Measurements from ENCODE around the gene UBQLN4. TPM values are rescaled to one million over a fixed set of nuclear protein-coding genes. Genes with fewer than 3 reads are reported as not detected.

UBQLN4 gene
- polyA plus RNA-seq, 1 of the 3 experiments (the other 2 are of a cell fraction), result 37.0 TPM

GRCh38 chr1:156078728-156079127 lies 25.1 kb upstream of the UBQLN4 start:
- Histone ChIP-seq H3K4me3 (ENCODE audit: low read depth in 2 of 2, low read length in 1 of 2) (peak overlapping the region in 1 of 2 experiments; percentile 79; a peak in 2 of 4 replicates), H3K36me3 (replicated peaks in 1 of 2; ENCODE audit: control insufficient read depth in 1 of 2, insufficient read depth in 2 of 2, low read length in 1 of 2) (peaks cover 6 to 45% of the 10 kb centered on the region in 2 experiments), H3K9ac (no peak overlapping the region), H3K9me3 (no peaks in the 10 kb centered on the region), H3K27me3 (ENCODE audit: insufficient read depth) (no peaks in the 10 kb centered on the region), H2AFZ (ENCODE audit: low read depth) (no peak overlapping the region), H4K20me1 (ENCODE audit: insufficient read depth) (peaks cover 58% of the 10 kb centered on the region), H3K79me2 (ENCODE audit: insufficient read depth) (peaks cover 90% of the 10 kb centered on the region), H3K4me1 (ENCODE audit: control insufficient read depth in 1 of 2, insufficient read depth in 2 of 2, low read depth in 1 of 2, low read length in 1 of 2) (peaks cover 3 to 34% of the 10 kb centered on the region in 2 experiments; a peak in 2 of 4 replicates), H3K4me2 (peak overlapping the region; percentile 86), H3K9me2 (no peaks in the 10 kb centered on the region), H3K27ac (ENCODE audit: low read depth in 2 of 2, low read length in 1 of 2) (no peak overlapping the region), H3F3A (replicated peaks; ENCODE audit: insufficient read depth) (peaks cover 2% of the 10 kb centered on the region)
- WGBS (ENCODE audit: low lambda C conversion rate), result 95% methylated on average over 5 of the region's 5 CpGs
- ChIA-PET POLR2A (interaction anchor here (2.4 kb wide), 1 partner anchor 8 kb away, joined by 7 read pairs; no protein-coding TSS in a partner anchor), CTCF (interaction anchor here (0.7 to 3.1 kb wide), 6 partner anchors 12 to 181 kb away, joined by 3 to 15 read pairs (median 3); no protein-coding TSS in a partner anchor)
- TF ChIP-seq REST (IDR thresholded peaks at IDR 0.05; ENCODE audit: low read depth, low read length), result no peak
- no peak for TF ChIP-seq TEAD4 (IDR thresholded peaks at IDR 0.05; ENCODE audit: borderline replicate concordance, insufficient read depth)
- TF ChIP-seq FOXM1 (IDR thresholded peaks at IDR 0.05; ENCODE audit: low read depth), result no peak
- TF ChIP-seq USF1 (IDR thresholded peaks at IDR 0.05; ENCODE audit: borderline replicate concordance, low read depth), result no peak
- no peak for TF ChIP-seq GATA2 (CRISPR knock-in tag; IDR thresholded peaks at IDR 0.05)
- no peak for TF ChIP-seq FOXJ3 (CRISPR knock-in tag; IDR thresholded peaks at IDR 0.05)
- DNase-seq, result no peak

GRCh38 chr1:156077430-156077760 lies 23.8 kb upstream of the UBQLN4 start:
- Histone ChIP-seq H3K9ac (no peak overlapping the region), H3K4me2 (no peak overlapping the region), H3K36me3 (replicated peaks in 1 of 2; ENCODE audit: control insufficient read depth in 1 of 2, insufficient read depth in 2 of 2, low read length in 1 of 2) (peaks cover 6 to 55% of the 10 kb centered on the region in 2 experiments), H3K27me3 (ENCODE audit: insufficient read depth) (no peaks in the 10 kb centered on the region), H3K9me3 (no peaks in the 10 kb centered on the region), H3K4me1 (ENCODE audit: control insufficient read depth in 1 of 2, insufficient read depth in 2 of 2, low read depth in 1 of 2, low read length in 1 of 2) (peaks cover 0 to 37% of the 10 kb centered on the region in 2 experiments; a peak in 2 of 4 replicates), H2AFZ (ENCODE audit: low read depth) (no peak overlapping the region), H3K4me3 (ENCODE audit: low read depth in 2 of 2, low read length in 1 of 2) (no peak overlapping the region), H3K9me2 (no peaks in the 10 kb centered on the region), H3K79me2 (ENCODE audit: insufficient read depth) (peaks cover 81% of the 10 kb centered on the region), H3F3A (replicated peaks; ENCODE audit: insufficient read depth) (peaks cover 12% of the 10 kb centered on the region), H4K20me1 (ENCODE audit: insufficient read depth) (peaks cover 68% of the 10 kb centered on the region), H3K27ac (ENCODE audit: low read depth in 2 of 2, low read length in 1 of 2) (no peak overlapping the region)
- ChIA-PET CTCF (no interaction called here), POLR2A (no interaction called here)
- 95% methylated on average over 18 of the region's 19 CpGs for WGBS (ENCODE audit: low lambda C conversion rate)
- DNase-seq, result no peak
- no peak for TF ChIP-seq FOXJ3 (CRISPR knock-in tag; IDR thresholded peaks at IDR 0.05)
